GM19099 (cell line): ENCODE results near the gene METAP1.

Experiments
- POLR2A ChIP-seq: IDR thresholded peaks from 3 replicates; pipeline ENCODE4 v1.6.1; 2011; ENCODE audit warnings: low read depth; ENCODE audit not compliant: insufficient read length; ENCODE audit errors: extremely low read depth

METAP1 gene

GRCh38 chr4:99103166-99103565 is 107.6 kb downstream of the METAP1 start:
- no peak for TF ChIP-seq POLR2A

GRCh38 chr4:99104153-99104552 is 108.6 kb downstream of the METAP1 start:
- no peak for TF ChIP-seq POLR2A
